NCI-H345 (cell line): ENCODE results near the gene DCBLD2.

Experiments used
- DNase-seq: peaks from one replicate; lab custom pipeline; 2025; lab: John Stamatoyannopoulos, UW

Gene DCBLD2

GRCh38 chr3:98793971-98794370 lies 107.5 kb downstream of the DCBLD2 start:
- no peak for DNase-seq

GRCh38 chr3:98791341-98792325 lies 109.9 kb downstream of the DCBLD2 start:
- no peak for DNase-seq

GRCh38 chr3:98788651-98789050 lies 112.8 kb downstream of the DCBLD2 start:
- no peak for DNase-seq

DNA sequence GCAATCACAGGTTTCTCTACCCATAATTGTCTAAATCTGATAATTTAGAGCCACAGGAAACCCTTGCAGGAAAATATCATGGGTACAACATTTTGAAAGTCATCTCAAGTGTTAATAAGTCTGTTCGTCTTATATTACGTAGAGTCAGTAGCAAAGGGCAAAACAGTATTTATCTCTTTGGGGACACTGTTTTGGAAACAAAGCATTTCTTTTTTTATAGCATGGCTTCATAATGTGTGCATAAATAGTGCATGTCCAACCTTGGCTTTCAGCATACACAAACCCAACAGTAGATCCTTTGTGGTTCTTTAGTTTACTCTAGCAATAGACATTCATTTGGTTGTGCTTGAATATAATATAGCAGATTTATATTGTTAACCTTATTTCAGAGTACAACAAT lies 114.3 kb downstream of the DCBLD2 start:
- DNase-seq: no peak

GRCh38 chr3:98786364-98787006 lies 115.0 kb downstream of the DCBLD2 start:
- no peak for DNase-seq

GRCh38 chr3:98784666-98785600 lies 116.6 kb downstream of the DCBLD2 start:
- DNase-seq: no peak

- no peak for DNase-seq
Observed at GRCh38 chr3:98784042-98784441, 117.5 kb downstream of the DCBLD2 start.

- no peak for DNase-seq
Observed at GRCh38 chr3:98782824-98783500, 118.5 kb downstream of the DCBLD2 start.

DNA sequence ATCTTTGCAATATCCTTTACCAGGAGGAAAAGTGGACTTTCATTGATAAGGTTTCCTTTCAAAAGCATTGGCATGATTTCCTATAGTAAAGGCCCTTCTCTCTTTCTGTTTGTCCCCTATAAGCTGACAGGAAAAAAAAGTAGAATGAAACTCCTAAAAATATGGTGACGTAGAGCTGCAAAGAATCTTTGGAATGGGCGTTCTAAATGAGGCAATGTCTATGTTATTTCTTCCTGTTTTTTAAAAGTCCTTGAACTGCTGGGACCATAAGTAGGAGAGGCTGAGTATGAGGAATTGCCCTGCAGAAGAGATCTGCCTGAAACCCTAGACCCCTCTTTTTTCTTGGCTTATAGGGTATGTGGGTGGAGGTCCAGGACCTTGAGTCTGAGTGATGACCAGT lies 121.2 kb downstream of the DCBLD2 start:
- no peak for DNase-seq

GRCh38 chr3:98779541-98780335 lies 121.8 kb downstream of the DCBLD2 start:
- DNase-seq: no peak

- no peak for DNase-seq
Observed at GRCh38 chr3:98778852-98779413, 122.6 kb downstream of the DCBLD2 start.

DNA sequence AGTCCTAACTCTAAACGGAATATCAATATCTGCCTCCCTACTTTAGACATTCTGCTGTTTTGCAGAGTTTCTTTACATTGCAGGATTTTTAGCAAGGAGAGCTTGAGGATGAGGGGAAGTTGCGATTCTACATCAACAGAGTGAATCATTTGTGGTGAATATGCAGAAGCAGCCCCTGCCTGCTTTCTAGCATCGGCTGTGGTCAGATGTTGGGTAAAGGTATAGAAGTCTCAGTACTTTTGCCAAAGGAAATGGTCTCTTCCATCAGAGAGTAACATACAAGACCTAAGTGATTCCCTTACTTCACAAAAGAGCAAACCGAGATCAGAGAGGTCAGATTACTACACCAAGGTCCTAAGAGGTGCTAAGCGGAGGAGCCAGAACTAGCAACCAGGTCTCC lies 123.1 kb downstream of the DCBLD2 start:
- DNase-seq: no peak

GRCh38 chr3:98777801-98778220 lies 123.7 kb downstream of the DCBLD2 start:
- DNase-seq: no peak

DNA sequence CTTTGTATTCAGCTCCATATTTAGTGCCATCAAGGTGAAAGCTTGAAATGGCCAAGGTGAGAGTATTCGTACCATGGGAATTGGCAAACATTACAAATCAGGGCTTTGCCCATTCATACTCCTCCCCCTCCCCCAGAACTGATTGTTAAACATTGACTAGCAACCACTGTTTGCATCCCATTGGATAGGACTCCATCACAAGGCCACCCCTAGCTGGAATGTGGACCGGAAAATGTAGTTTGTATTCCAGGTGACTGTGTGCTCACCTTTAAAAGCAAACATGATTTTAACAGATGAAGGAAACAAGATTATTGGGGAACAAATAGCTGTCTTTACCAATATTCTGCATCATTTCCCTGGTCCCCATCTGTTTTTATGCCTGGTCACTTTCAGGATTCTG lies 124.2 kb downstream of the DCBLD2 start:
- no peak for DNase-seq

DNA sequence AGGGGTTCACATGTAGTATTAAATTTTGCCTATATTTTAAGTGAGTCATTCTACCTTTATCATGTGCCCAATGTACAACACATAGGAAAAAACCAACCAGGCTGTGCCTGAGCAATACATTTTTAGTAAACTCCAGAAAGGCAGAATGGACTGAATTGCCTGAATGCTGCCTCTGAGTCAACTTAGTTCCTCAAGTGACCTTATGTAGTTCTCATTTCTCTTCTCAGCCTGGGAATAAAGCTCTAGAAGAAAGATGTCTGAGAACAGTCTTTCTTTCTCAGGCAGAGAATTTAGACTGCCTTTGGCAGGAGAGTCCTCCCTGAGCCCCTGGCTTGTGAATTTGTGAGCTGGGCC lies 125.4 kb downstream of the DCBLD2 start:
- no peak for DNase-seq

GRCh38 chr3:98775459-98776139 lies 125.9 kb downstream of the DCBLD2 start:
- DNase-seq: no peak

DNA sequence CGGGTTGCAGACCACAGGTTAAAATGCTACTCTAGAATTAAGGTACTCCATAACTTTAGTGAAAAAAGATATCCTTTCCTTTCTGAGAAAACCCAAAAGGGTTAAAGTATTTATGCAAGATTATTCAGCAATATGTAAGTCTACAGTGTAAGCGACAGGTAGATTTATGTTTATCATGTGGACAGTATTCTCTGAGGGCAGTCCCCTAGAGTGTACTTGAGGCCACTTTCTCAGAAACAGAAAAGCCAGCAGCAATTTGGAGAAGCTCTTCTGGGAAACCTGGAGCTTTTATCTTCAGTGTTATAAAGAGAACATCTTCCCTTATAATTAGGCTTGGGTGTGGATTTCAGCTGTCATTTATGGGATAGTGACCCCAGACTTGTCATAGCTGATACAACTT lies 129.5 kb downstream of the DCBLD2 start:
- DNase-seq: no peak

DNA sequence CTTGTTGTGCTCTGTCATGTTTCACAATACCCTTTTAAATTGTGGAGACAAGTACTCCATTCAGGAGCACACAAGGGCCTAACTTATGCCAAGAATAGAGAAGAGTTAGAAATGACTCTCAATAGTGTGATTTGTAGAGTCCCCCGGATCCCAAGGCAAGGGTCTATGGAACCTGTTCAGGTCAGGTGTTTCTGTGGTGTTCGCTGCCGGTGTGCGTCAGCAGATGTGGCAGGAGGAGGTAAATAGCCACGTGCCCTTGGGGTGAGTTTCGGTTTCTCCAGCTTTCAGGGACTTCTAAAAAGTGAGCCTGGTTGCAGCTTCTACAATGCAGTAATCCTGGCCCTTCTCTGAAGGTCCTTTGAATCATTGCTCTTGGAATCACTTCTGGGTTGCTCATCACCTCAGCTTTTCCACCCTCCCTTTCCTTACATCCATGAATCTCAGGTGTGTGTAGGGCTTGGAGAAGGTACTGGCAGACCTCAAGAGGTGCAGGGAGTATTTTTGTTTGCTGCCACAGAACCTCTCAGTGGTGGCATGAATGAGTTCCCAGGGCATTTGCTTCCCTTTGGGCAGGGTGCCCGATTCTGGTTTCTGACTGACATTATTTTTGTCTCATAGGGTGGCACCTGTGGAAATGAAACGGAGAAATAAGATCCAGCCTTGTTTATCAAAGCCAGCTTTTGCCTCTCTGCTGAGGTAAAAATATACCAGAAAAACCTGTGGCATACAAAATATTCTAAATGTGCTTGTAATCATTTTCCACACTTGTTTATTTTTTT lies 131.0 kb downstream of the DCBLD2 start:
- DNase-seq: no peak

DNA sequence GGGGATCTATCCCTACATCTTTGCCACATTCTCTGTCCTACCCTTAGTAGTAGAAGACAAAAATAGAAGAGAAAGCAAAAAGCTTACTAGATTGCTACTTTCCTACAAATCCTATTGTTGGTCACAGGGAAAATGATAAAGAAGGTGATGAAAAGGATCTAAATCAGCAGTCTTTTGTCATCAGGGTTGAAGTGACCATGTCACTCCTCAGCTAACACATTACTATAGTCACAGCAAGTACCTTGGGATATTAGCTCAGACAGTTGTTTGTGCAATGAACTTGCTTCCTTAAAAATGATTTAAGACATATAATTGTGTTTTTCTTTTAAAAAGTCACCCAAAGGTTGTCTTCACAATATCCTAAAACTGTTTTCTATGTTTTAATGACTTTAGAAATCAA lies 132.0 kb downstream of the DCBLD2 start:
- DNase-seq: no peak
